NCI-H146 (cell line): ENCODE data around the gene ADM5.

Experiments used
- DNase-seq: peaks from one replicate; lab custom pipeline; 2025; lab: John Stamatoyannopoulos, UW

Gene ADM5

DNA sequence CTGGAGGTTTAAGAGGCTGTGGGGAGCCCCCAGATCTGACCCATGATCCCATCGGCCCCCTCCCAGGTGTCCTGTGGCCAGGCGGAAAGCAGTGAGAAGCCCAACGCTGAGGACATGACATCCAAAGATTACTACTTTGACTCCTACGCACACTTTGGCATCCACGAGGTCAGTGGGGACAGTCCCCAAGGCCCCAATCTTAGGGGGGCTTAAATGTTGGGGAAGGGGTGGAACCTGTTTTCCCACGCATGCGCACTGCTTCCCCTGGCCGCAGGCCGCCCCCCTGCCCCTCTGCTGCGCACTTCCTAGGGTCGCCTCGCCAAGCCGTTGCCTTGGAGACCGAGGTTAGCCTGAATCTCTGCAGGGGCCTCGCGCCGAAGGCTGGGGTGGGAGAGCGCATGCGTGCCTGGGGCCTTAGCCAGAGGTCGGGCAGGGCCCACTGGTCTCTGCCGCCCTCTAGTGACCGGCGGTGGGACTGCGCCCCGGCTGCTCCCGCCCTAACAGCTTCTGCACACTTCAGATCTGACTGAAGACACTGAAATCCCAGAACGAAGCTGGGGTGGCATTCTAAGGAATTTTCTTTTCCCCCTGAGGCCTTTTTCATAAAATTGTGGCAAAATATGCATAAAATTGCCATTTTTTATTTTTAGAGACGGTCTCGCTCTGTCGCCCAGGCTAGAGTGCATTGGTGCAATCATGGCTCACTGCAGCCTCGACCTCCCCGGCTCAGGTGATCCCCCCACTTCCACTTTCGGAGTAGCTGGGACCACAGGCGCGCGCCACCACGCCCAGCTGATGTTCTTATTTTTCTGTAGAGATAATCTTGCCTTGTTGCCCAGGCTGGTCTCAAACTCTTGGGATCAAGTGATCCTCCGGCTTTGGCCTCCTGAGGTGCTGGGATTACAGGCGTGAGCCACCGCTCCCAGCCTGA is 8.7 kb upstream of the ADM5 start:
- DNase-seq = peak; percentile 90

GRCh38 chr19:49681830-49682229 is 7.6 kb upstream of the ADM5 start:
- no peak for DNase-seq

DNA sequence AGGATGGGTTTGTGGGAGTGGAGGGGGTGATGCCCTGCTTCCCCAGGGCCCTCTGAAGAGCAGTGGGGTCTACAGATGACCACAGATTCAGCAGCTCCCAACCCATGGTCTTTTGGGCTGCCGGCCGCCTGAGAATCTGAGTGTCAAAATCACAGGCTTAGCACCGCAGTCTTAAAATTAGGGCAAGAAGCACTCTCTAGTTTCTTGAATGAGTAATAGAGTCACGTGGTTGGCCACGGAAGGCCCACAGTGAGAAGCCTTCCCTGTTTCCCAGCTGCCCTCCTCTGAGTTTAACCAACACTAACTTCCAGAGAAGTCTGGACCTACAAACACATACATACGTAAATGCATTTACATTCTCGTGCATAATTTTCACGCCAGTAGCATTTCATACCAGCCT is 7.1 kb upstream of the ADM5 start:
- DNase-seq = no peak

- DNase-seq = no peak
These were observed 5.6 kb upstream of the ADM5 start for GRCh38 chr19:49683814-49684250.

- no peak for DNase-seq
These were observed 5.0 kb upstream of the ADM5 start for GRCh38 chr19:49684251-49684982.

DNA sequence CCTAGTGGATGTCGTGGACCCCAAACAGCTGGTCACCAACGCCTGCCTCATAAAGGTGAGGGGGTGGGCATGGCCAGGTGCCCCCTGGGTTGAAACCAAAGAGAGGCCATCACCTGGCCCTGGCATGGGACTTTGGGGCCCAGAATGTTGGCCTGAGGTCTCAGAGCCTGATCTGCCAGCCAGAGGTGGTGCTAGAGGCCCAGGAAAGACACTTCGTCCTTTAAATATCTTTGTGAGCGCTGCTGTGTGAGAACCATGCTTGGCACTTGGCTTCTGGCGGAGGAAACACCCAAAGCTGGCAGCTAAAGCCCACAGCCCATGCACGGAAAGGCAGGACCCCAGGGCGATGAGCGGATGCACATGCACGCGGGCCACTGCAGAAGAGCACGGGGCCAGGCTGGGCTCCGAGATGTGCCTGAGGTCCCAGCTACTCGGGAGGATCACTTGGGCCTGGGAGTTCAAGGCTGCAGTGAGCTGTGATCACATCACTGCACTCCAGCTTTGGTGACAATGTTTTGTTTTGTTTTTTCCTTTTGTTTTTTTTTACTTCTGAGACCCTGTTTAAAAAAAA is 4.3 kb upstream of the ADM5 start:
- no peak for DNase-seq

DNA sequence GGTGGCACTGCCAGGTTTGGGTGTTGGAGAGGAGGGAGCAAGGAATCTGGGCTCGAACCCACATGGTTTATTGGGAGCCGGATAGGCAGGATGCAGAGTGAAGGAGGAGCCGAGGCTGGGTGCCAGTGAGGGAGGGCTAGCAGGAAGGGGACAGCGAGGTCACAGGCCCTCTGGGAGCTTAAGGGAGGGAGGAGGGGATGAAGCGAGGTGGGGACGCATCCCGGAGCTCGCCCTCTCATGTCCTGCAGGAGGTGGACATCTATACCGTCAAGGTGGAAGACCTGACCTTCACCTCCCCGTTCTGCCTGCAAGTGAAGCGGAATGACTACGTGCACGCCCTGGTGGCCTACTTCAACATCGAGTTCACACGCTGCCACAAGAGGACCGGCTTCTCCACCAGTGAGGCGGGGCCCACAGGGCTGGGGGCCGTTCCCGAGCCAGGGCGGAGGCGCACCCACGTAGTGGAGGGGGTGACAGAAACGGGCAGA is 3.5 kb upstream of the ADM5 start:
- DNase-seq = no peak

DNA sequence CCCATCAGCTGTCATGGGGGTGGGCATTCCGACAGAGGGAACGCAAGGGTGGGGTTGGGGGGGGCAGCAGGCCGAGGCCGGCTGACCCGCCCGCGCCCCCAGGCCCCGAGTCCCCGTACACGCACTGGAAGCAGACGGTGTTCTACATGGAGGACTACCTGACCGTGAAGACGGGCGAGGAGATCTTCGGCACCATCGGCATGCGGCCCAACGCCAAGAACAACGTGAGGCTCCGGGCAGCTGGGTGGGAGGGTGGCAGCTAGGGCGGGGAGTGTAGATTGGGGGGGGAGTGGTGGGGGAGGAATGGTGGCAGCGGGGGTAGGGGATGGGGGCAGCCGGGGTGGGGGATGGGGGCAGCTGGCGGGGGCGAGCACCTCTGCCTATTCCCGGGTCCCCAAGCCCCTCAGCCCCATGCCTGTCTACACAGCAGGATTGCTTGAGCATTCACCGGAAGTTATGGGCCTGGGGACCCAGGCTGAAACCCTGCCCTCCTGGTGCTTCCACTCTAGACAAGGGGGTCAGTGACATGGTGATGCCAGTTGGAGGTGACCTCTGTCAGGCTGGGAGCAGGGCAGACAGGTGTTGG is 2.8 kb upstream of the ADM5 start:
- DNase-seq = no peak

GRCh38 chr19:49687150-49687549 is 2.2 kb upstream of the ADM5 start:
- no peak for DNase-seq

DNA sequence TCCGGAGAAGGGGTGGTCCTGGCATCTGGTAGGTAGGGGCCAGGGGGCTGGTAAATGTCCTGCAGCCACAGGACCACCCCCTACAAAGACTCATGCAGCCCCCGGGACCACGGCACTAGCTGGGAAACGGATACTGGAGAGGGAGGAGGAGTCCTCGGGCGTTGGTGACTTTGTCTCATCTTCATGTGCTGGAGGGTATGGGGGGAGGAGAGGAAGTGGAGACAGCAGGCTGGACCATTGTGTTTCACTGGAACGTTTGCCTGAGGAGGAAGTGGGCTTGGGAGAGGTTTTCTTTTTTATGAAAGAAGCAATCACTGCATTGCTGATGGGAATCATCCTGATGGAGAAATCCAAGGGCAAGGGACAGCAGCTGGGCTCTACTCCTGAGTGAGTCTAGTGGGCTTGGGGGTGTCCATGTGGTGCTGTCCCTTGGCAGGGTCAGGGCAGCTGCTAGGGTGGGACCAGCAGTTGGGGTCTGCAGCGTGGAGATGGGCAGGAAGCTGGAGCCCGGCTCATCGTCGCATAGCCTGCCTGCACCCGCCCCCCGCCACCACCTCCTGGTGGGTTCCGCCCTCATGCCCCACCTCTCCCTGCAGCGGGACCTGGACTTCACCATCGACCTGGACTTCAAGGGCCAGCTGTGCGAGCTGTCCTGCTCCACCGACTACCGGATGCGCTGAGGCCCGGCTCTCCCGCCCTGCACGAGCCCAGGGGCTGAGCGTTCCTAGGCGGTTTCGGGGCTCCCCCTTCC is 1.7 kb upstream of the ADM5 start:
- no peak for DNase-seq

GRCh38 chr19:49688531-49689132 is 762 bp upstream of the ADM5 start:
- no peak for DNase-seq

- peak; percentile 68 for DNase-seq
These were observed 773 bp downstream of the ADM5 start for GRCh38 chr19:49690079-49690655.

DNA sequence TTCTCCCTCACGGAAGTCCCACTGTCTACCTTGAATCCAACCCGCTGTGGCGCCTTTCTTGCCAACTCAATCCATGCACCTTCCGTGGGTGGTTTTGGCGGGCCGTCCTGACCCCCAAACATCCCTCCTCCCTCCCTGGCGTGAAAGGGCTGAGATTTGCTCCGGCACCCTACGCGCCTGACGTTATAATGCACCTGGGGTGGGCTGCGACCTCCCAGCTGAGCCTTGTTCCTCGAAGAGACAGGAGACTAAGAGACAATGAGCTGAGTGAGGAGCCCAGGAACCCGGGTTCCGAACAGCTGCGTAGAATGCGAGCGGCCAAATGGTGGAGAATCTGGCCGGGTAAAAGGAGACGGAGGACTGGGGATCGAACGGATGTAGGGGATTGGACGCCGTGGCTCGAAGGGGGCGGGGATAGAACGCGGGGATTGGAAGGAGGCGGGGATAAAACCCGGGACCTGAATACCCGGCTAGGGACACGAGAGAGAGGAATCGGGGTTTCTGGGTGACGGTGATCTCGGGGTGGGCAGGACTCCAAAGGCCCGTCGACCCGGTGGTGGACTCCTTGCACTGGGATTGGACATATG is 1.4 kb downstream of the ADM5 start, which contains the start of gene CPT1C:
Gene CPT1C, plus strand, starts transcription at position 461 of the 587 bp plus-strand sequence. CDS start 1,137 bp downstream, outside the sequence.
- peak; percentile 97 for DNase-seq

DNA sequence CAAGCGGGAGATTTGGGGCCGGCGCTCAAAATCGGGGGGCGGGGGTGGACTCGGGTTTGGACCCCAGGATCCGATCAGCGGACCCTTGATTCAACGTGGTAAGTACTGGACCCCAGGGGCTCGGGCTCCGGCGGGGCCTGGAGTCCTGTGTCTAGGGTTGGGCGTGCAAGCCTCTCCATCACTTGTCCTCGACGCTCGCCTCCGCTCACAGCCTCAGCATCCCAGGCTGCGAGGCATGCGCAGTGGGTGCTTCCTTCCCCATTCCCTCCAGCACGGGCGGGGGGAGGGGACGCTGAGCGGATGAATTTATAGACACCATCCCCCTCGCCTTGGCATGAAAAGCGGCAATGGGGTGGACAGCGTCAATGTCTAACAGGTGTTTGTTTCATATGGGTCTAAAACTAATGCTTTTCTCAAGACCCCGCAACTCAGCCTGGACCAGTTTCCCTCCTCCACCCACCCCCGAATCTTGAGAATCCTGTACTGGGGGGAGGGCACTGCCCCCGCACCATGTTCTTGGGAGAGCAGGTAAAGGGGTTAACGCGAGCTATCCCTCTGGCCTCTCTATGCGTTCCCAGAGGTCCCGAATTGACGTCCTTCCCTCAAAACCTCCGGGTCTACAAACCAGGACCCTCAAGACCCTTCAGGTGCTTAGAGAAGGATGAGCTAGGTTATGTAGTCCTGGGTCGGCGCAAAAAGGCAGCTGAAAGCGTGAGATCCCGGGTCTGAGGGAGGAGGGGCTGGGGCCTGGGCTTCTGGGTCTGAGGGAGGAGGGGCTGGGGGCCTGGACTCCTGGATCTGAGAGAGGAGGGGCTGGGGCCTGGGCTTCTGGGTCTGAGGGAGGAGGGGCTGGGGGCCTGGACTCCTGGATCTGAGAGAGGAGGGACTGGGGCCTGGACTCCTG is 2.1 kb downstream of the ADM5 start:
- DNase-seq = peak; percentile 88

GRCh38 chr19:49692147-49692506 is 2.7 kb downstream of the ADM5 start:
- no peak for DNase-seq

DNA sequence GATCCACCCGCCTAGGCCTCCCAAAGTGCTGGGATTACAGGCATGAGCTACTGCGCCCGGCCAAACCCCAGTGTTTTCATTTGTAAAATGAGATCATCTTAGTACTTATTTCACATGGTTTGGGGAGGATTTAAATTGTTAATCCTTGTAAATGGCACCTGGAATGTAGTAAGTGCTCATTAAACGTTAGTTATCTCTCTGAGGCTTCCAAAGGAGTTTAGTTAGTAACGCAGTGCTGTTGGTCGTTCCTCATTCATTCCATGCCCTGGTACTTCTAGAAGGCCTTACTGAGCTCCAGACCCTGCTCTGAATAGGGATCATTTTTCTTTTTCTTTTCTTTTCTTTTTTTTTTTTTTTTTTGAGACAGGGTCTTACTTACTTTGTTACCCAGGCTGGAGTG is 6.7 kb downstream of the ADM5 start:
- DNase-seq = no peak

GRCh38 chr19:49696865-49697264 is 7.5 kb downstream of the ADM5 start:
- DNase-seq = no peak

- DNase-seq = no peak
These were observed 10.0 kb downstream of the ADM5 start for GRCh38 chr19:49699364-49699763.

DNA sequence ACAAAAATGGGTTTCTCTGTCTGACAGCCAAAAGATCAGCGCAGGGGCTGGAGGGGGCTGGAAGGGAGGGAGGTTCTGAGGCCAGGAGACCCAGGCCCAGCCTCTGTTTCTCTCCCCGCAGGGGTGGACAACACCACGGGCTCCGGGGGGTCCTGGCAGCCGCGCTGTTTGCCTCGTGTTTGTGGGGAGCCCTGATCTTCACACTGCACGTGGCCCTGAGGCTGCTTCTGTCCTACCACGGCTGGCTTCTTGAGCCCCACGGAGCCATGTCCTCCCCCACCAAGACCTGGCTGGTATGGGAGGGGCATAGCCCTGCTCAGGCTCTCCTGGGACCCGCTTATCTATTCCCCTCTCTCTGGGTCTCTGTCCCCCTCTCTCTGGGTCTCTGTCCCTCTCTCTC is 11.2 kb downstream of the ADM5 start:
- DNase-seq = no peak
